RWPE1 (cell line): ENCODE data around the gene CNTRL.

Experiments
- CTCF ChIA-PET: fragments of 350-600 bp; sonication (Branson Sonifier 250); formaldehyde crosslinking; extraction: SDS; loops from one replicate; lab custom pipeline; 2021; lab: Yijun Ruan, JAX
- POLR2A ChIA-PET: fragments of 400-600 bp; formaldehyde crosslinking; extraction: SDS; loops from one replicate; lab custom pipeline; 2020; ENCODE audit warnings: antibody characterized with exemption; ENCODE audit not compliant: low non-redundant PET; lab: Yijun Ruan, JAX
- DNase-seq: peaks from one replicate; pipeline ENCODE4 v3.0.0; 2012; ENCODE audit warnings: low spot score
- H3K27ac ChIP-seq: fragments of 450-650 bp; 2 replicates; pipeline ENCODE4 v1.5.1; 2017
- CTCF ChIP-seq: fragments of 450-650 bp; conservative IDR thresholded peaks from 2 replicates; pipeline ENCODE4 v1.5.1; 2017; ENCODE audit warnings: low read depth, mild to moderate bottlenecking

Gene CNTRL

GRCh38 chr9:121055642-121056143 is 19.1 kb upstream of the CNTRL start:
- TF ChIP-seq CTCF: peak; percentile 28; the same call in 1 of the 2 replicates
- POLR2A ChIA-PET: no interaction called here

GRCh38 chr9:121057821-121058220 is 16.9 kb upstream of the CNTRL start:
- TF ChIP-seq CTCF: no peak
- ChIA-PET POLR2A (no interaction called here), CTCF (no interaction called here)
- no peak for DNase-seq
- H3K27ac ChIP-seq: no peak overlapping the region

More at GRCh38 chr9:121055642-121056143, 19.1 kb upstream of the CNTRL start:
- H3K27ac ChIP-seq: no peak overlapping the region
- no peak for DNase-seq
- CTCF ChIA-PET: interaction anchor here (1.3 kb wide), 2 partner anchors 19 to 70 kb away, joined by 3 to 4 read pairs; no protein-coding TSS in a partner anchor

GRCh38 chr9:121059513-121059912 is 15.2 kb upstream of the CNTRL start:
- no peak for TF ChIP-seq CTCF
- no peak for DNase-seq
- CTCF ChIA-PET: interaction anchor here (0.6 to 2.0 kb wide), 18 partner anchors 8 to 314 kb away, joined by 3 to 28 read pairs (median 4); partner anchors contain the start of gene C5
- no peak overlapping the region for H3K27ac ChIP-seq
- POLR2A ChIA-PET: no interaction called here

- CTCF ChIA-PET: interaction anchor here (0.6 to 2.0 kb wide), 22 partner anchors 8 to 530 kb away, joined by 3 to 28 read pairs (median 4); partner anchors contain the start of gene C5
- DNase-seq: peak; percentile 79
Measured at GRCh38 chr9:121059998-121060636, 14.6 kb upstream of the CNTRL start.

GRCh38 chr9:121066850-121067249 is 7.9 kb upstream of the CNTRL start:
- no peak for DNase-seq
- H3K27ac ChIP-seq: no peak overlapping the region
- ChIA-PET CTCF (interaction anchor here (0.6 kb wide), 2 partner anchors 48 to 381 kb away, joined by 3 to 6 read pairs; no protein-coding TSS in a partner anchor), POLR2A (no interaction called here)
- no peak for TF ChIP-seq CTCF

More at GRCh38 chr9:121059998-121060636, 14.6 kb upstream of the CNTRL start:
- TF ChIP-seq CTCF: peak; percentile 98
- H3K27ac ChIP-seq: no peak overlapping the region
- POLR2A ChIA-PET: no interaction called here

GRCh38 chr9:121067640-121068039 is 7.1 kb upstream of the CNTRL start:
- ChIA-PET POLR2A (no interaction called here), CTCF (interaction anchor here (0.6 to 0.9 kb wide), 3 partner anchors 7 to 275 kb away, joined by 3 to 5 read pairs (median 3); no protein-coding TSS in a partner anchor)
- DNase-seq: no peak
- TF ChIP-seq CTCF: no peak
- H3K27ac ChIP-seq: no peak overlapping the region
